Measurements from ENCODE around the gene CCL18.

CCL18 gene

DNA sequence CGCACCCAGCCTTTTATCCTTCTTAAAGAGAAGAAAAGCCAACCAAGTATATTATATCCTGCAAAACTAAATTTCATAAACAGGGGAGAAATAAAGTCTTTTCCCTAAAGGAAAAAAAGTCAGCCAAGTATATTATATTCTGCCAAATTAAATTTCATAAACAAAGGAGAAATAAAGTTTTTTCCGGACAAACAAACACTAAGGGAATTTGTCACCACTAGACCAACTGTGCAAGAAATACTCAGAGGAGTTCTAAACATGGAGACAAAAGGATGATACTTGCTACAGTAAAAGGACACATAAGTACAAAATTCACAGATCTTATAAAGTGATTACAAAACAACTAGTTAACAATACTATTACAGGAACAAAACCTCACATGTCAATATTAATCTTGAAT is 14.4 kb upstream of the CCL18 start:
- Histone ChIP-seq H3K4me1 (ENCODE audit: control insufficient read depth, insufficient read depth, low read length) (no peaks in the 10 kb centered on the region), H3K9ac (ENCODE audit: low read length) (no peak overlapping the region), H3K27me3 (ENCODE audit: control insufficient read depth, insufficient read depth, low read length) (no peaks in the 10 kb centered on the region), H3K27ac (ENCODE audit: low read depth, low read length) (no peak overlapping the region), H3K4me3 (ENCODE audit: low read length) (no peak overlapping the region), H3K36me3 (ENCODE audit: control insufficient read depth, insufficient read depth, low read length) (no peaks in the 10 kb centered on the region)

DNA sequence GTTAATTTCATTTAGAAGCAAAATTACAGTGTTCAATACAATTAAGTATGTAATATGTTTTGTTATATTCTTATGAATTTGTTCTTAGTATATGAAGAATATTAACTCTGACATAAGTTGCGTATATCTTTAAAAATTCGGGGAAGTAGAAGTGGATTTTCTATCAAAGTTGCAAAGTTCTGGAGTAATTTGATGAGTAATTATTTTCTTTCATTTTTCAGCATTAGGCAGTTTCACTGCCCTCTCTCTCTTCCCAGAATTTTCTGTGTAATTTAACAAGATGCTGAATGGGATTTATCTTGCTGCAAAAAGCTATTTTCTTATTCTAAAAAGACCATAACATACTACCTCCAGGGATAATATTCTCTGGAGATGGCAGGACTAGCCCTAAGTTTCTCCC is 8.9 kb upstream of the CCL18 start:
- Histone ChIP-seq H3K4me3 (ENCODE audit: low read length) (no peak overlapping the region), H3K4me1 (ENCODE audit: control insufficient read depth, insufficient read depth, low read length) (no peaks in the 10 kb centered on the region), H3K36me3 (ENCODE audit: control insufficient read depth, insufficient read depth, low read length) (no peaks in the 10 kb centered on the region), H3K27ac (ENCODE audit: low read depth, low read length) (no peak overlapping the region), H3K27me3 (ENCODE audit: control insufficient read depth, insufficient read depth, low read length) (no peaks in the 10 kb centered on the region), H3K9ac (ENCODE audit: low read length) (no peak overlapping the region)

DNA sequence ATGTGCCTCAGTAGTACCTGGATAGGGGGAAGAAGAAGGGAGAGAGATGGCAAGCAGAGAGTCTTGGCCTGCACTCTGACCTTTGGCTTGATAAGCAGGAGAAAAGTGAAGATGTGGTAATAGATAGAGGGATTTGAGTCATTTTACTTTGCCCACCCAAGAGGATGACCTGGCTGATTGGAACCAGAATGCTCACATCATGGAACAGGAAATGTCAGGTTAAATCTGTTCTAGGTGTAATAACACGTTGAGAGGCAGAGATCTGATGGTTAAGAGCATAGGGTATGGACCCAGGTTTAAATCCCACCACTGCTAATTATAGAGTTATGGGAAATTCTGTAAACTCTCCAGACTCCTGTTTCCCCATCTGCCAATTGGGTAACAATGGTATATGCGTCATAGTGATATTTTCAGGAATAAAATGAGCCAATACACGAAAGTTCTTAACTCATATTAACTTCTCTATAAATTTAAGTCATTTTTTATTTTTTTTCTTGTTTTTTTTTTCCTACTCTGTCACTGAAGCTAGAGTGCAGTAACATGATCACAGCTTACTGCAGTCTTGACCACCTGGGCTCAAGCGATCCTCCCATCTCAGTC is 8.1 kb upstream of the CCL18 start:
- Histone ChIP-seq H3K27me3 (ENCODE audit: control insufficient read depth, insufficient read depth, low read length) (no peaks in the 10 kb centered on the region), H3K4me1 (ENCODE audit: control insufficient read depth, insufficient read depth, low read length) (no peaks in the 10 kb centered on the region), H3K27ac (ENCODE audit: low read depth, low read length) (no peak overlapping the region), H3K36me3 (ENCODE audit: control insufficient read depth, insufficient read depth, low read length) (no peaks in the 10 kb centered on the region), H3K9ac (ENCODE audit: low read length) (no peak overlapping the region), H3K4me3 (ENCODE audit: low read length) (no peak overlapping the region)

DNA sequence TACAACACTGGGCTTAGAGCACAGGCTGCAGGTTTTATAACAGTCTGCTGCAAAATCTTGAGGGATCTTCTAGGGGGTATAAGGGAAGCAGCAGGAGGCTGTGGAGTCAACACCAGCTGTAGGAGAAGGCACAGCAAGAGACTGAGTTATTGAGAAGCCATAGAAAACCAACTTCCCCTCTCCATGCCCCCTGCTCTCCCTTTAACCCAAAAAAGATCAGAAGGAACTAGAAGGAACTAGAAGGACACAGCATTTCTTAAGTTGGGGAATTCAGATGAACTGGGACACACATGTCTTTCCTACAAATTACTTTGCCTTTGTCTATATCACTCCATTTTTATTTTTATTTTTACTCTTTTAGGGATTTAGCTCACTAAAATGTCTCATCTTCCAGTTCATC is 6.2 kb upstream of the CCL18 start:
- H3K36me3 ChIP-seq (ENCODE audit: control insufficient read depth, insufficient read depth, low read length) = no peaks in the 10 kb centered on the region
- H3K9ac ChIP-seq (ENCODE audit: low read length) = no peak overlapping the region
- no peaks in the 10 kb centered on the region for H3K27me3 ChIP-seq (ENCODE audit: control insufficient read depth, insufficient read depth, low read length)
- H3K27ac ChIP-seq (ENCODE audit: low read depth, low read length) = no peak overlapping the region
- no peaks in the 10 kb centered on the region for H3K4me1 ChIP-seq (ENCODE audit: control insufficient read depth, insufficient read depth, low read length)
- H3K4me3 ChIP-seq (ENCODE audit: low read length) = no peak overlapping the region

DNA sequence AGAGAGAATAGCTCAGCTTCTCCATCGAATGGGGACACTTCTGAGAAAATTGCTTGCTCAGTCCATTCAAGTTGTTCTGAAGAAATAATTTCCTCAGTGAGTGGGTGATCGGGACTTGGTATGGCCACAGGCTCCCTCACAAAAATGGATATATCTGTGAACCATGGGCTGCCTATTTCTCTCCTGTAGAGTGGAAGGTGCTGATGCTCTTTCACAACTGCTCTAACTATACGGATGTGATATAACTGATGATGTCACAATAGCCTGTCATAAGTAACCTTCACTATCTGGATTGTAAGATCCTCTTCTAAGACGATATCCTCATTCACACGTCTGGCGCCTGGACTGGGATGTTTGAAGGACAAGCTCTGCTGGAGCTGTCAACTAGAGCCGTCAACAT is 4.7 kb upstream of the CCL18 start:
- Histone ChIP-seq H3K27ac (ENCODE audit: low read depth, low read length) (no peak overlapping the region), H3K36me3 (ENCODE audit: control insufficient read depth, insufficient read depth, low read length) (no peaks in the 10 kb centered on the region), H3K27me3 (ENCODE audit: control insufficient read depth, insufficient read depth, low read length) (no peaks in the 10 kb centered on the region), H3K4me3 (ENCODE audit: low read length) (no peak overlapping the region), H3K4me1 (ENCODE audit: control insufficient read depth, insufficient read depth, low read length) (no peaks in the 10 kb centered on the region), H3K9ac (ENCODE audit: low read length) (no peak overlapping the region)

DNA sequence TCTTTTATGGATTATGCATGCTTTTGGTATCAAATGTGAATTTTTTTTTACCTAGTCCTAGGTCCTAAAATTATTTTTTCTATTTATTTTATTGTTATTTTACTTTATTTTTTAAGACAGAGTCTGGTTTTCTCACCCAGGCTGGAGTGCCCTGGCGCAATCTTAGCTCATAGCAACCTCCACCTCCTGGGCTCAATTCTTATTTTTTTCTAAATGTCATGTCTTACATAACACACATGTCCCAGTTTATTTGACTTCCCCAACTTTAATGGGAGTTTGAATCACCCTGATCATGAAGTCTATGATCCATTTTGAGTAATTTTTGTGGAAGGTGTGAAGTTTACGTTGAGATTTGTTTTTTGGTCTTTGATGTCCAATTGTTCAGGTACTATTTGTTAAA is 3.3 kb upstream of the CCL18 start:
- Histone ChIP-seq H3K9ac (ENCODE audit: low read length) (no peak overlapping the region), H3K36me3 (ENCODE audit: control insufficient read depth, insufficient read depth, low read length) (no peaks in the 10 kb centered on the region), H3K4me3 (ENCODE audit: low read length) (no peak overlapping the region), H3K4me1 (ENCODE audit: control insufficient read depth, insufficient read depth, low read length) (no peaks in the 10 kb centered on the region), H3K27me3 (ENCODE audit: control insufficient read depth, insufficient read depth, low read length) (no peaks in the 10 kb centered on the region), H3K27ac (ENCODE audit: low read depth, low read length) (no peak overlapping the region)

DNA sequence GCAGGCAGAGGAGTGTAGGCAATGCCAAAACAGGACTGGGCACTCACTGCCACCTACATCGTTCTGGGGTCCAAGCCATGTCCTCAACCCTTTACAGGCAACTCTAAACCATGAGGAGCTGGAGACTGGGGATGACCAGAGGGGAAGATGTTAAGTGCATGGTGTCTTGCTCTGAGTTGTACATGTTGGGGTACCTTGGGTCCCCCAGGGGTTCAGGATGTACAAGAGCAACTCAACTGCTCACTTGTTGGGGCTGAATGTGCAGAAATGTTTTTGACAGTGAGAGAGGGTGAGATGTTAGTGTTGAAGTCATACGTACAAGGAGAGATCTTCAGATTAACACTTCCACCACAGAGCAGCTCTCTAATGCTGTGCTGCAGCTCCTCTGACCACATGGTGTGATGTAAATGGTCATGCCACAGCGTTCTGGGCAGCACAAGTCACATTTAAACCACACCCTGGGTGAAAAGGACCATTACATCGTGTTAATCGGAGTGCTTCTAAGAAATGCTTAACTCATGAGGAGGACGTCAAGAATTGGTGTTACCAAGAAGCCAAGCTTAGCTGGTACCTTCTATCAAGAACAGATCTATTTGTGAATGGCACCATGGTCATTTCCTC is 2.4 kb downstream of the CCL18 start:
- no peaks in the 10 kb centered on the region for H3K27me3 ChIP-seq (ENCODE audit: control insufficient read depth, insufficient read depth, low read length)
- H3K36me3 ChIP-seq (ENCODE audit: control insufficient read depth, insufficient read depth, low read length) = no peaks in the 10 kb centered on the region
- no peak overlapping the region for H3K4me3 ChIP-seq (ENCODE audit: low read length)
- no peak overlapping the region for H3K9ac ChIP-seq (ENCODE audit: low read length)
- H3K4me1 ChIP-seq (ENCODE audit: control insufficient read depth, insufficient read depth, low read length) = no peaks in the 10 kb centered on the region
- no peak overlapping the region for H3K27ac ChIP-seq (ENCODE audit: low read depth, low read length)

DNA sequence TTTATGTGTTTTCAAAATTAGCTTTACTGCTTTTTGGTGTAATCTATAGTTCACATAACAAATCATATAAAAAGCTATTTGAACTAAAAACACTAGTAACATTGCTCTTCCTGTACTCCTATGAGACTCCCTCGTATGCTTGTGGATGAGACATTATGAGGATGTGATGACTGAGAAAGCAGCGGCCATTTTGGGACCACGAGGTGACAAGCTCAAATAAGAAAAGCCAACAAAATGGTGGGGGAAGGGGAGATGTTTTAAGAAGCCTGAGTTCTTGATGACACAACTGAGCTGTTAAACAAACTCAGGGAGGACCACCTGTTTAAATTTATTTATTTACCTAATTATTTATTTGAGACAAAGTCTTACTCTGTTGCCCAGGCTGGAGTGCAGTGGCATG is 4.5 kb downstream of the CCL18 start:
- no peak overlapping the region for H3K27ac ChIP-seq (ENCODE audit: low read depth, low read length)
- no peak overlapping the region for H3K4me3 ChIP-seq (ENCODE audit: low read length)
- no peaks in the 10 kb centered on the region for H3K27me3 ChIP-seq (ENCODE audit: control insufficient read depth, insufficient read depth, low read length)
- H3K4me1 ChIP-seq (ENCODE audit: control insufficient read depth, insufficient read depth, low read length) = no peaks in the 10 kb centered on the region
- H3K9ac ChIP-seq (ENCODE audit: low read length) = no peak overlapping the region
- H3K36me3 ChIP-seq (ENCODE audit: control insufficient read depth, insufficient read depth, low read length) = no peaks in the 10 kb centered on the region

DNA sequence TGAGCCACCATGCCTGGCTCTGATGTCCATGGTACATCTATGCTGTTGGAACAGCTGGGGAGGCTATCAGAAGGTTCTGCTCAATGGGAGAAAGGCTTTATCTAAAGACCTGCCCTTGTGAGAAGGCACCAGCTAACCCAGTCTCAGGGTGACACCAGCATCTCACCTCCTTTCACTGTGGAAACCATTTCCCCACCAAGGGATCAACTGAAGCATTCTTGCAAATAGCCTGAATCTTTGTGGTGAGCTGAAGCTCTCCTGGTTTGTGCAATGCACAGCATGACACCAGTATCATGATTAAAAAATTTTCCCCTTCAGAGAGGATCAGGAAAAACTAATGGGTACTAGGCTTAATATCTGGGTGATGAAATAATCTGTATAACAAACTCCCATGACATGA is 5.1 kb downstream of the CCL18 start:
- H3K4me3 ChIP-seq (ENCODE audit: low read length) = no peak overlapping the region
- no peak overlapping the region for H3K9ac ChIP-seq (ENCODE audit: low read length)
- H3K27ac ChIP-seq (ENCODE audit: low read depth, low read length) = no peak overlapping the region
- no peaks in the 10 kb centered on the region for H3K27me3 ChIP-seq (ENCODE audit: control insufficient read depth, insufficient read depth, low read length)
- H3K36me3 ChIP-seq (ENCODE audit: control insufficient read depth, insufficient read depth, low read length) = no peaks in the 10 kb centered on the region
- no peaks in the 10 kb centered on the region for H3K4me1 ChIP-seq (ENCODE audit: control insufficient read depth, insufficient read depth, low read length)

DNA sequence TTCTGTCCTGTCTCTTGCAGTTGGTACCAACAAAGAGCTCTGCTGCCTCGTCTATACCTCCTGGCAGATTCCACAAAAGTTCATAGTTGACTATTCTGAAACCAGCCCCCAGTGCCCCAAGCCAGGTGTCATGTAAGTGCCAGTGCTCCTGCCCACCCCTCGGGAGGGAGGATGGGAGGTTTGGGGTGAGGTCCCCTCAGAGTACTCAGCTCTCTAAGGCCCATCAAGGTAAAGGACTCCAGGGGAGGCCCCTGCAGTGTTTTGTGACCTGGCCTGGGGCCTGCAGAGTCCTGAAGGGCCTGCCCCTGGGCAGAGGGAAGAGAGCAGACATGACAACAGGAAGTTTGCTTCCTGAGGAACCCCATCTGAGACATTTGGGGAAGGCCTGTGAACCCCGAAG is 6.4 kb downstream of the CCL18 start:
- no peaks in the 10 kb centered on the region for H3K4me1 ChIP-seq (ENCODE audit: control insufficient read depth, insufficient read depth, low read length)
- no peak overlapping the region for H3K4me3 ChIP-seq (ENCODE audit: low read length)
- no peaks in the 10 kb centered on the region for H3K27me3 ChIP-seq (ENCODE audit: control insufficient read depth, insufficient read depth, low read length)
- H3K27ac ChIP-seq (ENCODE audit: low read depth, low read length) = no peak overlapping the region
- no peaks in the 10 kb centered on the region for H3K36me3 ChIP-seq (ENCODE audit: control insufficient read depth, insufficient read depth, low read length)
- H3K9ac ChIP-seq (ENCODE audit: low read length) = no peak overlapping the region

DNA sequence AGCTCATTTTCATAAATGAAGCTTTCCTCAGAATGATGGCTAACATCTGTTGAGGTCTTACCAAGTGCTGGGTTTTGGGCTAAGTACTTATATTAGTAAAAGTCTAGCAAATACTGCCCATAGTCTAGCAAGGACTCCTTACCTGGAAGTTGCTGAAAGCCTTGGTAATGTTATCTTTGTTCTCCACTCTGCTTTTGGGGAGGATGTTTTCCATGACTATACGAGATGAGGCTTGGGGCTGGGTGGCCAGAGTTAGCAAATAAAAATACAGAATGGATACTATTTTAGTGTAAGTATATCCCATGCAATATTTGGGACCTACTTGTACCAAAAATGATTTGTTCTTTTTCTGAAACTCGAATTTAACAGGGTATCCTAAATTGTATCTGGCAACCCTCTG is 7.7 kb downstream of the CCL18 start:
- no peaks in the 10 kb centered on the region for H3K4me1 ChIP-seq (ENCODE audit: control insufficient read depth, insufficient read depth, low read length)
- no peaks in the 10 kb centered on the region for H3K36me3 ChIP-seq (ENCODE audit: control insufficient read depth, insufficient read depth, low read length)
- H3K27me3 ChIP-seq (ENCODE audit: control insufficient read depth, insufficient read depth, low read length) = no peaks in the 10 kb centered on the region
- no peak overlapping the region for H3K4me3 ChIP-seq (ENCODE audit: low read length)
- H3K27ac ChIP-seq (ENCODE audit: low read depth, low read length) = no peak overlapping the region
- no peak overlapping the region for H3K9ac ChIP-seq (ENCODE audit: low read length)

DNA sequence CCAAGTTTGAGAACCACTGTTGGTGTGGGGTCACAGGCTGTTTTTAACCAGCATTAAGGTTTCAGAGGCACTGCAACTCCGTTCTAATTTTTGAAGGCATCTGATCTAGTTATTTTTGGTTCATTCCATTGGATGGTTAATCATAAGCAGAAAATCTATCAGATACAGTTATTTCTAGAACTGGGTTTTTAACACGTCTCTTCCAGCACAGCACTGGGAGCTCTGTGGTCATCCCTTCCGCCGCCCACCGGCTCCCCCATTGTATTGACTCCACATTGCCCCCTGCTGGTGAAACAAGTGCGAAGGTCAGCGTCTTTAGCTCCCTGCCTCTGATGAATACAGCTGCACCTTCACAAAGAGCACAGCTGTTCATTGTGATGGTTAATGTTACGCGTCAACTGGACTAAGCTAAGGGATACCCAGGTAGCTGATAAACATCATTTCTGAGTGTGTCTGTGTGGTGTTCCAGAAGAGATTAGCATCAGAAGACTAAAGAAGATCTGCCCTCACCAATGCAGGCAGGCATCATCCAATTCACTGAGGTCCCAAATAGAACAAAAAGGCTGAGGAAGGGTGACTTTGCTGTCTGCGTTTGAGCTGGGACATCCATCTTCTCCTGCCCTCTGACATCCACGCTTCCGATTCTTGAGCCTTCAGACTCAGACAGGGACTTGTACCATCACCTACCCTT is 8.5 kb downstream of the CCL18 start:
- Histone ChIP-seq H3K27ac (ENCODE audit: low read depth, low read length) (no peak overlapping the region), H3K4me3 (ENCODE audit: low read length) (no peak overlapping the region), H3K27me3 (ENCODE audit: control insufficient read depth, insufficient read depth, low read length) (no peaks in the 10 kb centered on the region), H3K36me3 (ENCODE audit: control insufficient read depth, insufficient read depth, low read length) (no peaks in the 10 kb centered on the region), H3K9ac (ENCODE audit: low read length) (no peak overlapping the region), H3K4me1 (ENCODE audit: control insufficient read depth, insufficient read depth, low read length) (no peaks in the 10 kb centered on the region)

DNA sequence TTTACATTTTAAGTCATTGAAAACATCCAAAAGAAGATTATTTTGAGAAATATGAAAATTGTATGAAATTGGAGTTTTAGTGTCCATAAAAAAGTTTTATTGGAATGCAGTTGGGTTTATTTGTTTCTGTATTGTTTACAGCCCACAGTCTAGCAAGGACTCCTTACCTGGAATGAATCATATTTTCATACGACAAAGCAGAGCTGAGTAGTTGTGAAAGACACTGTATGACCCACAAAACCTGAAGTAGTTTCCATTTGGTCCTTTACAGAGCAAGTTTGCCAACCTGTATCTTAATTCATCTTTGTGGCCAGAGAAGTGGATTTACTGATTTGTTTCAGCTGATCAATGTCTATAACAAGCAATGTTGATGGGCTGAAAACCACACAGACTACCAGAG is 10.3 kb downstream of the CCL18 start:
- Histone ChIP-seq H3K9ac (ENCODE audit: low read length) (no peak overlapping the region), H3K4me1 (ENCODE audit: control insufficient read depth, insufficient read depth, low read length) (no peaks in the 10 kb centered on the region), H3K27me3 (ENCODE audit: control insufficient read depth, insufficient read depth, low read length) (no peaks in the 10 kb centered on the region), H3K27ac (ENCODE audit: low read depth, low read length) (no peak overlapping the region), H3K4me3 (ENCODE audit: low read length) (no peak overlapping the region), H3K36me3 (ENCODE audit: control insufficient read depth, insufficient read depth, low read length) (no peaks in the 10 kb centered on the region)
